Islet precursor cell (in vitro differentiated cells): Measurements from ENCODE around the gene WFS1.

Experiments
- DNase-seq: peaks from one replicate; pipeline ENCODE4 v3.0.0-alpha.2; 2018

The WFS1 gene

DNA sequence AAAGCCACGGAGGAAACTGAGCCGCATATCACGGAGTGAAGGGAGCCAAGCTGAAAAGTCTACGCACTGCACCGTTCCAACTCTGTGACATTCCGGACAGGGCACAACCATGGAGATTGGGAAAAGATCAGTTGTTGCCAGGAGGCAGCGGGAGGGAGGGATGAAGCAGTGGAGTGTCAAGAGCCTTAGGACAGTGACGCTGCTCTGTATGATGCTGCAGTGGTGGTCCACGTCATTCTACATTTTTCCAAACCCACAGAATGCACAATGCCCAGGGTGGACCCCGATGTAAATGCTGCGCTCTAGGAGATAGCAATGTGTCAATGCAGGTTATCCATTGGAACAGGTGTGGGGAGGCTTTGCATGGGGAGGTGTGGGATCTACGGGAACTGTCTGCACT lies 7.5 kb upstream of the WFS1 start:
- DNase-seq, result no peak

- no peak for DNase-seq
Observed at GRCh38 chr4:6262847-6263487, 6.7 kb upstream of the WFS1 start.

DNA sequence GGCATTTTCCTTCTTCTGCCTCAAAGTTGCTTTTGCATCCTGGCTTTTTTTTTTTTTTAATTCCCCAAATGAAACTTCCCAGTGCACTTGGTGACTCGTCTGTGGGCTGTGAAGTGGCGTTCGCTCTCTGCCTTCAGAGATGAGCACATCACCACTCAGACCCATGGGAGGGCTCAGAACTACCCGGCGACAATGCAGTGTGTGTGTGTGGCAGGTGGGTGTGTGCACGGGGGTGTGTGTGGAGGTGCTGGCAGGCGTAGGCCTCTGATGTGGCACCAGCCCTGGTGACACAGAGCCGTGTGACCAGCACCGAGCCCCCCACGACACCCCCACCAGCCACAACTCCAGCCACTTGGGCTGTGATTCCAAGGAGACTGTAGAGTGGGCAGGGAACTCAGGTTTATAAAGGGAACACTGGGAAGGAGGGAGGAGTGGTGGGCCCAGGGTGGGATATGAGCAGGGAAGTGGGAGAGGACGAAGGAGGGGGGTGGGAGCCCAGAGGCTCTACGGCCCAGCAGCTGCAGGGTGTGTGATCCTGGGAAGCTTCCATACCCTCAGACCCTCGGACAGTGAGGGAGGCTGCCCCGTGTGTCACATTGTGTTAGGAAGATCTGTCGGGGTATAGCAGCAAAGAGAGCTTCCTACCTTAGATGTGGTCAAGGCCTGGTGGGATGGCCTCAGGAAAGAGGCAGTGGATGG lies 6.0 kb upstream of the WFS1 start:
- DNase-seq, result no peak

DNA sequence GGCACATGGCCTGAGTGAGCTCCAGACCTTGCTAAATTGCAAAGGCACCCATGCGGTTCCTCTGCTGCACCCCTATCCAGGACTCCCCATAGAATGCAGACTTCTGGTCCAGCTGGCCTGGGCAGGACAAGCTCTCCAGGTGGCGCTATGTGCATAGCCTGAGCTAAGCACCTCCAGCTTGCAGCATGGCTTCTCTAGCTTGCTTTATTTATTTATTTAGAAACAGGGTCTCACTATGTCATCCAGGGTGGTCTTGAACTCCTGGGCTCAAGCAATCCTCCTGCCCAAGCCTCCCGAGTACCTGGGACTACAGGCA lies 5.5 kb upstream of the WFS1 start:
- peak; percentile 72 for DNase-seq

DNA sequence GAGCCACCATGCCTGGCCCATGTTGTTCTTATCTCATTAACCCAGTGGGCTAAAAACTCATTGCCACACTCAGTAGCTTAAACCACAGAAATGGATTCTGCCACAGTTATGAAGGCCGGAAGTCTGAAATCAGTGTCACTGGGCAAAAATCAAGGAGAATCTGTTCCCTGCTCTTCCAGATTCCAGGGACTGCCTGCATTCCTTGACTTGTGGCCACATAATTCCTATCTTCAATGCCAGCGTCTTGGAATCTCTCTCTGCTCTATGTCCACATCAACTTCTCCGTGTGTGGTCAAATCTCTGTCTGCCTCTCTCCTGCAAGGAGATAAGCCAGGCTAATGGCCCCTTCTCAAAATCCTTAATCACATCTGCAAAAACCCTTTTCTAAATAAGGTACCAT lies 4.1 kb upstream of the WFS1 start:
- no peak for DNase-seq

DNA sequence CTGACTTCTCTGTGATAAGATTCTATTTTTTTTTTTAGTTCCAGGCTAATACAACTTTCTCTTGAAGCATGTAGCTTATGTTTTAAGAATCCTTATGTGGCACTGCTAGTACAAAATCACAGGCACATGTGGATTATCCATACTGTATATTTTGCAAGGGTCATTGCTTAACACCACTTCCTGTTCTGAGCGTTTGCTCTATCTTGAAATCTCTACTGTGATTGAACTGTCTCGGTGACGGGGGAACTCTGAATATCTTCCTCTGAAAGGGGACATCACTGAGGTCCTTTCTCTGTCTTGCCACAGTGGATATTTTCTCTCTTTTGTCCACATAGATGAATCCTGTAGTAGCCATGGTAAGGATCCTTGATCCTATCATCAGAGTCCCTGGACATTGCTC lies 2.1 kb upstream of the WFS1 start:
- DNase-seq, result no peak

- no peak for DNase-seq
Observed at GRCh38 chr4:6268650-6269615, 717 bp upstream of the WFS1 start.

GRCh38 chr4:6270636-6271121 lies 1.0 kb downstream of the WFS1 start:
- DNase-seq, result no peak

GRCh38 chr4:6271206-6271605 lies 1.6 kb downstream of the WFS1 start:
- DNase-seq, result no peak

GRCh38 chr4:6271701-6272465 lies 2.2 kb downstream of the WFS1 start:
- no peak for DNase-seq

- DNase-seq, result peak; percentile 92
Observed at GRCh38 chr4:6272863-6273660, 3.4 kb downstream of the WFS1 start.

- no peak for DNase-seq
Observed at GRCh38 chr4:6273661-6273990, 4.0 kb downstream of the WFS1 start.

GRCh38 chr4:6275351-6275750 lies 5.7 kb downstream of the WFS1 start:
- DNase-seq, result no peak

DNA sequence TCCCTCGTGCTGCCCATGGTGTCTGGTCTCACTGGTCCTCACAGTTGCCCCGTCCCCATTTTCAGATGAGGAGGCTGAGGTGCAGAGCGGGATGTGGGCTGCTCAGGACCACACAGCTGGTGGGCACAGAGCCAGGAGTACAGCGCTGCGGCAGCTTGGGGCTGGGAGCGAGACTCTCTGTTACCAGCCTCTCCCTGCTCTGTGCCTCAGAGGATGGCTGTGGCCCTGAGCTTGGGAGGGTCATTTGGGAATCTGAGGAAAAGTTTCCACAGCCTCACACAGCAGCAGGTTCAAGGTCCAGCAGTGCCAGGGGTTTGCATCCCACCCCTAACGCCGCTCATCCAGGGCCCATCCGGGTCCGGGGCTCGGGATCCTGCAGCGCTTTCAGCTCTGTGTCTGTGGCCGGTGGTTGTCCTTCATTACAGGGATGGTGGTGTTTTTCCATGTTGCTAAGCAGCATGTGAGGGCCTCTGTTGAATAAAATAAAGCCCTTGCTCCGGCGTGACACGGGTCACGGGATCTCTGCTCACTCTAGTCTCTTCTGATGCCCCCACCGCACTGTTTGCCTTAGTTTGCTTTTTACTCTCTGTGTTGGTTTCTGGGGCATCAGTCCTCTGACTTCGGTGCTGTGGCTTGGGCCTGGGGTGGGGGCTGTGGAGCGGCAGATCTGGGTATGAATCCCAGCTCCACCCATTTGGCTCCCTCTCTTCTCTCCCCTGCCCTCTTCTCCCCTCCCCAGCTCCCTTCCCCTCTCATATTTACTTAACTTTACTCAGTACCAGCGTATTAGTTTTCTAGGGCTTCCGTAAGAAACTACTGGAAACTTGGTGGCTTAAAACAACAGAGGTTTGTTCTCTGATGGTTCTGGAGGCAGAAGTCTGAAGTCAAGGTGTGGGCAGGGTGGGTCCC lies 6.5 kb downstream of the WFS1 start:
- no peak for DNase-seq

- DNase-seq, result no peak
Observed at GRCh38 chr4:6277139-6277802, 7.6 kb downstream of the WFS1 start.

DNA sequence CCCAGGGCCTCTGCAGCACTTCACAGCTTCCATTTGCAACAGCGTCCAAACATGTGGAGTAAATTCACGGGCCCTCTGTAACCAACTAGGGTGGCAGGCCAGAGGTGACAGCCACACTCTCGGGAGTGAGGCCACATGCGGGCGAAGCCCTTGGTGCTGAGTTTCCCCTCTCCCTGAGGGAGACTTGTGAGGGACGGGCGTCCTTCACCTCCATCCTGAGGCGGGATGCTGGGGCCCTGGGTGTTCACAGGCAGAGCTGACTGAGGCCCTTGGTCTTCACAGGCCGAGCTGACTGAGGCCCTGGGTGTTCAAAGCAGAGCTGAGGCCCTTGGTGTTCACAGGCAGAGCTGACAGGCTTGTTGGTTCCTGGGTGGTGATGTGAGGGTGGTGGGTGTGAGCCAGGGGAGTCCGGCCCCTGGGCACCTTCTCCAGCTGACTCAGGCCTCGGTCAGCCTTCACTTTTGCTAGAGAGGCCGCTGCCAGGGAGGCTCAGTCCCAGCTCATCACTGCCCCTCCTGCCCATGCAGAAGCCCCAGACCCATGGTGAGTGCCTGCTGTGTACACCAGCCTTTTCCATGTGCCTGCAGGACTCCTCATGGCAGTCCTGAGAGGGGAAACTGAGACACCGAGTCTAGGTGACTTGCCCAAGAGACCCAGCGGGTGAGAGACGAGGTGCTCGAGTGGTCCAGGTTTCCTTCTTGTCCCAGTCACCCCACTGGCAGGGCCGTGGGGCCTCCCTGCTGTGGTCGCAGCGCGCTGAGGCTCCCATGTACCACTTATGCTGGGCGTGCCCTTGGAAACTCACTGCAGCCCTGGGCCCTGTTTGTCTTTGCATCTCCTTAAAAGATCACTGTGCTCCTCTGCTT lies 8.5 kb downstream of the WFS1 start:
- DNase-seq, result no peak

DNA sequence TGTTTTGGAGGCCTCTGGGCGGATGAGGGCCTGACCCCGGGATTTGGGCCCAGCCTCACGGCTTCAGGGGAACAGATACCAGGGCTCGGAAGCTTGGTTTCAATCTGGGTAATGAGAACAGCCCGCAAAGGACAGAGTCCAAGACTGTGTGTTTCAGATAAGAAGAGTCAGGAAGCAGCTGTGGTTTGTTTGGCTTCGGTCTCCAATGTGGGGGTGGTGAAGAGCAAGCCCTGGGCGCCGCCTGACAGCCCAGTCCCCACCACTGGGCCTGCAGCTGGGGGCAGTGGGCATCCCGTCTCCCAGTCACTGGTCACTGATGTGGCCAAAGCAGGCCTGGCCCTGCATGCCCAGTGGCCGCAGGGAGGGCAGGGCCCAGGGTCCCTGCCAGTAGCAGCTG lies 9.1 kb downstream of the WFS1 start:
- DNase-seq, result no peak

- DNase-seq, result no peak
Observed at GRCh38 chr4:6279582-6280289, 10.1 kb downstream of the WFS1 start.
